HAP-1 (cell line): ENCODE measurements around the gene ZRANB3.
A peak's percentile ranks its signal among the peaks of the same experiment; 100 is the strongest.

Source experiments
- DNase-seq, 2 experiments: peaks; one replicate each; pipeline ENCODE4 v3.0.0-alpha.2; 2016 to 2020; ENCODE audit warnings: low spot score in 2 of 2
- H3K27me3 ChIP-seq: fragments of 250-450 bp; sonication (Bioruptor Pico); 2 replicates; pipeline ENCODE4 v1.5.1; 2020; ENCODE audit warnings: low read depth, mild to moderate bottlenecking, moderate library complexity
- H3K36me3 ChIP-seq: fragments of 250-450 bp; sonication (Bioruptor Pico); replicated peaks from 2 replicates; pipeline ENCODE4 v1.5.1; 2020; ENCODE audit warnings: mild to moderate bottlenecking
- H3K4me1 ChIP-seq: fragments of 250-450 bp; sonication (Bioruptor Pico); 2 replicates; pipeline ENCODE4 v1.5.1; 2020; ENCODE audit warnings: mild to moderate bottlenecking
- H3K4me3 ChIP-seq: fragments of 250-450 bp; sonication (Bioruptor Pico); 2 replicates; pipeline ENCODE4 v1.5.1; 2020; ENCODE audit warnings: mild to moderate bottlenecking, moderate library complexity
- H3K9me3 ChIP-seq: fragments of 250-450 bp; sonication (Bioruptor Pico); 2 replicates; pipeline ENCODE4 v1.5.1; 2020; ENCODE audit warnings: mild to moderate bottlenecking, moderate library complexity
- in situ Hi-C: fragments of 300-500 bp; cut with MboI; formaldehyde crosslinking; loops from 3 replicates; pipeline ENCODE4 v1.14.3; 2020; ENCODE audit warnings: low sequenced_read_pairs, inconsistent platforms, mixed read lengths

The ZRANB3 gene

GRCh38 chr2:135246711-135247270 is 284.2 kb downstream of the ZRANB3 start:
- H3K36me3 ChIP-seq = no peaks in the 10 kb centered on the region
- H3K27me3 ChIP-seq = no peaks in the 10 kb centered on the region
- no peak overlapping the region for H3K4me3 ChIP-seq
- peaks cover 3% of the 10 kb centered on the region; the same call in 1 of the 2 replicates for H3K4me1 ChIP-seq
- in situ Hi-C loops = no loop called here
- H3K9me3 ChIP-seq = no peaks in the 10 kb centered on the region
- peak in 1 of 2 experiments; percentile 16 for DNase-seq

- DNase-seq = no peak
These were observed 285.9 kb downstream of the ZRANB3 start for GRCh38 chr2:135245071-135245470.

DNA sequence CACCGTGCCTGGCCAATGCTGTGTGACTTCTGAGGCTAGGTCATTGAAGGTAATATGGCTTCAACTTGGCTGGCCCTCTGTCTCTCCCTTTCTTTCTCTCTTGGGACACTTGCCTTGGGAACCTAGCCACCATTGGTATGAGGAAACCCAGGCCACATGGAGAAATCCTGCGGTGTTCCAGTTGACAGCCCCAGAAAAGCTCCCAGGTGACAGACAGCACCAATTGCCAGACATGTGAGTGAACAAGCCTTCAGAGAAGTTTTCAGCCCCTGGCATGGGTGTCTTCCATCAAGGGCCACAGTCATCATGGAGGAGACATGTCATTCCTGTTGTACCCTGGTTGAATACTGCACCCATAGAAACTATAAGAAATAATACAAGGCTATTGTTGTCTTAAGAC is 292.4 kb downstream of the ZRANB3 start:
- H3K36me3 ChIP-seq = no peaks in the 10 kb centered on the region
- DNase-seq = no peak
- H3K4me3 ChIP-seq = no peak overlapping the region
- no peaks in the 10 kb centered on the region for H3K9me3 ChIP-seq
- no peaks in the 10 kb centered on the region for H3K27me3 ChIP-seq
- in situ Hi-C loops = no loop called here
- no peaks in the 10 kb centered on the region for H3K4me1 ChIP-seq

More at GRCh38 chr2:135245071-135245470, 285.9 kb downstream of the ZRANB3 start:
- no peaks in the 10 kb centered on the region for H3K9me3 ChIP-seq
- peaks cover 3% of the 10 kb centered on the region; the same call in 1 of the 2 replicates for H3K4me1 ChIP-seq
- H3K4me3 ChIP-seq = no peak overlapping the region
- no peaks in the 10 kb centered on the region for H3K36me3 ChIP-seq
- in situ Hi-C loops = no loop called here
- H3K27me3 ChIP-seq = no peaks in the 10 kb centered on the region

- Histone ChIP-seq H3K9me3 (no peaks in the 10 kb centered on the region), H3K4me1 (no peaks in the 10 kb centered on the region), H3K4me3 (no peak overlapping the region), H3K27me3 (no peaks in the 10 kb centered on the region), H3K36me3 (no peaks in the 10 kb centered on the region)
- in situ Hi-C loops = no loop called here
- DNase-seq = no peak
These were observed 300.9 kb downstream of the ZRANB3 start for GRCh38 chr2:135230150-135230549.

DNA sequence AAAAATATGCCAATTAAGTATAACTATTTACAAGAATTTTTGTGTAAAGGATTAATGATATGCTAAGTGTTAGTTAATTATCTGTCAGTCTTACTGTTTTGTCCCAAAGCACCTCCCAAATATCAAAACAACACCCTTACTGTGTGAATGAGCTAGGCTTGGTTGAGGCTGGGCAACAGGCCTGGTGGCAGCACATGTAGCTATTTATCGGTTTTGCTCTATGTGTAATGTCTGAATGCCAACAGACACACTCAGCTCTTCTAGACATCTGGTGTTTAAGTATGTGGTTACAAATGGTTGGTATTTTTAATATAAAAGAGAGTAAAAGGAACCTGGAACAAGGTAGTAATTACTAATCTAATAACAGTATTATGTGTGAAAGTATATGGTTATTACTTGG is 303.6 kb downstream of the ZRANB3 start:
- Histone ChIP-seq H3K36me3 (no peaks in the 10 kb centered on the region), H3K27me3 (no peaks in the 10 kb centered on the region), H3K4me3 (no peak overlapping the region), H3K4me1 (no peaks in the 10 kb centered on the region), H3K9me3 (no peaks in the 10 kb centered on the region)
- DNase-seq = no peak
- in situ Hi-C loops = no loop called here

- DNase-seq = no peak
- H3K27me3 ChIP-seq = no peaks in the 10 kb centered on the region
- in situ Hi-C loops = no loop called here
- no peaks in the 10 kb centered on the region for H3K36me3 ChIP-seq
- H3K9me3 ChIP-seq = no peaks in the 10 kb centered on the region
- no peaks in the 10 kb centered on the region for H3K4me1 ChIP-seq
- H3K4me3 ChIP-seq = no peak overlapping the region
These were observed 304.1 kb downstream of the ZRANB3 start for GRCh38 chr2:135226961-135227360.

DNA sequence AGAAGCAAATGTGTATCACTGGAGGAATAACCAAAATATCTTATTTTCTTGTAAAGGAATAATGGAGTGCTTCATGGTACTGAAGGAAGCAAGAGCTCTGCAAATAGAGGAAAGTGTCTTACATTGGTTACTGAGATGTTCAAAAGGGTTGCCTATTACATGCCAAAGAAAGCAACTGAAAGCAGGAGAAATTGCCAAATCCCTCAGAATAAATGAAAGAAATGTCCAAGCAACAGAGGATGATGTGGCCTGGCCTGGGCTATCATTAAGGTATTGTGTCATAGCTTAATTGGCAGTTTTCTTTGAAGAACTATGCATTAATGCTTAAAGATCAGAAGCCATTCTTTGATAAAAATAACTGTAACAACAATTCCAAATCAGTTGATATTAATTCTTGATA is 305.2 kb downstream of the ZRANB3 start:
- in situ Hi-C loops = no loop called here
- H3K4me1 ChIP-seq = no peaks in the 10 kb centered on the region
- DNase-seq = no peak
- H3K27me3 ChIP-seq = no peaks in the 10 kb centered on the region
- H3K4me3 ChIP-seq = no peak overlapping the region
- no peaks in the 10 kb centered on the region for H3K9me3 ChIP-seq
- H3K36me3 ChIP-seq = no peaks in the 10 kb centered on the region

DNA sequence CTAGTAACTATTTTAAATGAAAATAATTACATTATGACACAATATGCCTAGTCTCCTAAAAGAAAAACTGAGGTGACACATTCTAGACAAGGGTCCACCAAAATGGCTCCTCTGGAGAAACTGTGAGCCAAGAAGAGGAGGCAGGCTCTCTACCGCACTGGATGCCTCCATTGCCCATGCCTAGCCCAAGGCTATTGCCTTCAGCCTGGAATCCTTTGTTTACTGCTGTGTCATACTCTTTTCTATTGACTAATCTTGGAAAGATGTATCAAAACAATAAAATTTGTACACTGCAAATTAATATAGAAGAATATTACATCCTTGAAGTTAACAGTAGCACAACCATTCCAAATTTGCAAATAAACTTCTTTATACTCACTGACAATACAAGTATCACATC is 311.8 kb downstream of the ZRANB3 start:
- Histone ChIP-seq H3K4me1 (no peaks in the 10 kb centered on the region), H3K36me3 (no peaks in the 10 kb centered on the region), H3K9me3 (no peaks in the 10 kb centered on the region), H3K4me3 (no peak overlapping the region), H3K27me3 (no peaks in the 10 kb centered on the region)
- in situ Hi-C loops = no loop called here
- no peak for DNase-seq

GRCh38 chr2:135218426-135218825 is 312.6 kb downstream of the ZRANB3 start:
- no peaks in the 10 kb centered on the region for H3K27me3 ChIP-seq
- H3K36me3 ChIP-seq = no peaks in the 10 kb centered on the region
- DNase-seq = no peak
- no peaks in the 10 kb centered on the region for H3K9me3 ChIP-seq
- peaks cover 2% of the 10 kb centered on the region for H3K4me1 ChIP-seq
- H3K4me3 ChIP-seq = no peak overlapping the region
- in situ Hi-C loops = no loop called here

- Histone ChIP-seq H3K4me3 (no peak overlapping the region), H3K27me3 (no peaks in the 10 kb centered on the region), H3K9me3 (no peaks in the 10 kb centered on the region), H3K36me3 (no peaks in the 10 kb centered on the region), H3K4me1 (peaks cover 19% of the 10 kb centered on the region)
- peak; percentile 78 to 93 for DNase-seq
- in situ Hi-C loops = no loop called here
These were observed 318.3 kb downstream of the ZRANB3 start for GRCh38 chr2:135212757-135213156.

GRCh38 chr2:135208016-135208415 is 323.0 kb downstream of the ZRANB3 start:
- H3K9me3 ChIP-seq = no peaks in the 10 kb centered on the region
- in situ Hi-C loops = no loop called here
- H3K4me3 ChIP-seq = no peak overlapping the region
- H3K36me3 ChIP-seq = no peaks in the 10 kb centered on the region
- no peaks in the 10 kb centered on the region for H3K27me3 ChIP-seq
- H3K4me1 ChIP-seq = peaks cover 13% of the 10 kb centered on the region
- DNase-seq = no peak

DNA sequence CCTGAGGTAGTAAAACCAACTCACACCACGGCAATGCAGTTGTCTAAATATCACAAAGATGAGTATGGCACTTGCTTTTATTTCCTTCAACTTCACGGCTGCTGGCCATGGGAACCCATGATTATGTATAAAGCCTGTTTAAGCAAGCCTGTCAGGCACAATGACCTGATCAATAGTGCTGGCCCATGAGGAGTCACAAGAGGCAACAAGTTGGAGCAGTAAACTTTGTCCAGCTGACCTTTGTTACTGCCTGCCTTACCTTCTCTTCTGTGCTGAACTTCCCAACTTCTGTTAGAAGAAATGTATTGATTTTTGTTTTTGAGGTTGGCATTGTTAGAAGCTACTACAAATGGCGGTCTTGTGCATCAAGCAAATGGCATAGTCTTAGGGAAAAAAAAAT is 327.1 kb downstream of the ZRANB3 start:
- Histone ChIP-seq H3K4me1 (no peaks in the 10 kb centered on the region; the same call in 1 of the 2 replicates), H3K9me3 (no peaks in the 10 kb centered on the region), H3K36me3 (no peaks in the 10 kb centered on the region), H3K27me3 (no peaks in the 10 kb centered on the region), H3K4me3 (no peak overlapping the region)
- in situ Hi-C loops = no loop called here
- DNase-seq = no peak

DNA sequence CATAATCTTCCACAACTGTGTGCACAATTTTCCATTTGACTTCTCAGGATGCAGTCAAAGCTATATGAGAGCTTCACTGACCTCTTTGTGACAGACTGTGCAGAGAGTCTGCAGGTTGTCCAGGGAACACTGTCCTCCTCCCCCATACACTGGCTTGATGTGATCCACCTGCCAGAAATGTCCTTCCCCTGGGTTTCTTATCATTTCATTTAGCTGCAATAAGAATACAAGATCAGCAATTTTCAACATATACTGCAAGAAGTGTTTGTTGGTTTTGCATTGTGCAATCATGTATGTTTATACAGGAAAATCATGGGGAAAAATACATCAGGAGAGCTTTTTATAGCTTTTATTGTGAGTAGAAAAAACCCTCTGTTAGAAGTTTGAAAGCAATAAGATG is 328.3 kb downstream of the ZRANB3 start:
- Histone ChIP-seq H3K4me1 (no peaks in the 10 kb centered on the region), H3K36me3 (no peaks in the 10 kb centered on the region), H3K9me3 (no peaks in the 10 kb centered on the region), H3K4me3 (no peak overlapping the region), H3K27me3 (no peaks in the 10 kb centered on the region)
- no peak for DNase-seq
- in situ Hi-C loops = no loop called here

DNA sequence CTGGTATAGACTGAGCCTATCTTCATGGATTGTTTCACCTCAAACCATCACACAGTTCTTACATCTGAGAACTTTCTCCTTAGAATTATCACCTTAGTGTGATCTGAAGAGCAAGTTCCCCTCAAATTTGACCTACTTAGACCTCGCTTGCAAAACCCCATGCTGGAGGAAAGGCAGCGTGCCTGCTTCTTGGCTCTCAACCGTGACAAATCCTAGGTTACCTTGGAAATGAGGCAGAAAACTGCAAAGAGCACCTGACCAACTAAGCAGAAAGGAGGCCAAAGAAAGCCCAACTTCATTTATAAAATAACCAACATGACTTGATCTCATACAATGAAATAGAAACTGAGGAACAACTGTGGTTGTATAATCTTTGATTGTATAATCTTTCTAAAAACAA is 332.5 kb downstream of the ZRANB3 start:
- in situ Hi-C loops = no loop called here
- no peak for DNase-seq
- no peaks in the 10 kb centered on the region for H3K9me3 ChIP-seq

GRCh38 chr2:135190799-135191198 is 340.2 kb downstream of the ZRANB3 start:
- no peaks in the 10 kb centered on the region for H3K36me3 ChIP-seq
- no peak overlapping the region for H3K4me3 ChIP-seq
- no peaks in the 10 kb centered on the region for H3K27me3 ChIP-seq
- DNase-seq = no peak
- H3K9me3 ChIP-seq = 0 out of 2 replicates have a peak, but pooled peaks cover 3% of the 10 kb centered on the region
- in situ Hi-C loops = no loop called here
- H3K4me1 ChIP-seq = no peaks in the 10 kb centered on the region

More for the DNA sequence above, 332.5 kb downstream of the ZRANB3 start:
- H3K4me1 ChIP-seq = no peaks in the 10 kb centered on the region
- no peak overlapping the region for H3K4me3 ChIP-seq
- no peaks in the 10 kb centered on the region for H3K27me3 ChIP-seq
- H3K36me3 ChIP-seq = no peaks in the 10 kb centered on the region
